K562 (cell line): ENCODE measurements around the gene IQCN. TPM values are rescaled to one million over a fixed set of nuclear protein-coding genes. Genes with fewer than 3 reads are reported as not detected.
A peak's percentile ranks its signal among the peaks of the same experiment; 100 is the strongest.

Experiments
- BCOR ChIP-seq: fragments of 450-650 bp; IDR thresholded peaks from 2 replicates; pipeline ENCODE4 v1.6.1; 2016
- EP300 ChIP-seq: IDR thresholded peaks from 2 replicates; pipeline ENCODE4 v1.6.1; 2012; ENCODE audit warnings: low read length, improper control_type of control experiment
- ERF ChIP-seq: fragments of 450-650 bp; formaldehyde crosslinking; IDR thresholded peaks from 2 replicates; pipeline ENCODE4 v1.4.0; 2020; ENCODE audit warnings: mild to moderate bottlenecking, mixed read lengths
- ETS2 ChIP-seq: IDR thresholded peaks from 2 replicates; pipeline ENCODE4 v1.6.1; 2016; ENCODE audit warnings: borderline replicate concordance, missing genetic modification characterization, mild to moderate bottlenecking, moderate library complexity, missing compliant biosample characterization; ENCODE audit not compliant: poor library complexity, severe bottlenecking
- L3MBTL2 ChIP-seq: fragments of 450-650 bp; IDR thresholded peaks from 2 replicates; pipeline ENCODE4 v1.6.1; 2016; ENCODE audit warnings: mild to moderate bottlenecking, moderate library complexity
- MAZ ChIP-seq, 2 experiments: fragments of 450-650 bp in 1 of 2; sonication (generic) in 1 of 2; formaldehyde crosslinking; IDR thresholded peaks in 1 of 2; conservative IDR thresholded peaks in 1 of 2; 2 replicates each; pipeline versions ENCODE4 v1.4.0 to v1.5.0; 2020; ENCODE audit warnings: mild to moderate bottlenecking in 1 of 2, missing genetic modification reagents in 1 of 2
- MNT ChIP-seq, 2 experiments: fragments of 450-650 bp; conservative IDR thresholded peaks; 2 replicates each; pipeline ENCODE4 v1.6.1; 2017; ENCODE audit warnings: mild to moderate bottlenecking in 2 of 2, moderate library complexity in 2 of 2
- NR2C1 ChIP-seq, 2 experiments: fragments of 450-650 bp; IDR thresholded peaks; 2 replicates each; pipeline ENCODE4 v1.6.1; 2017; ENCODE audit warnings: mild to moderate bottlenecking in 2 of 2, antibody characterized with exemption in 1 of 2, inconsistent platforms in 1 of 2, missing compliant biosample characterization in 1 of 2, missing genetic modification characterization in 1 of 2
- RREB1 ChIP-seq: fragments of 250-450 bp; sonication (Bioruptor Pico); IDR thresholded peaks from 2 replicates; pipeline ENCODE4 v1.4.0; 2020
- SMARCE1 ChIP-seq: fragments of 450-650 bp; IDR thresholded peaks from 2 replicates; pipeline ENCODE4 v1.7.1; 2016; ENCODE audit warnings: mild to moderate bottlenecking
- ZBTB34 ChIP-seq: fragments of 250-450 bp; sonication (Bioruptor Pico); IDR thresholded peaks from 2 replicates; pipeline ENCODE4 v1.8.0; 2021; ENCODE audit warnings: mild to moderate bottlenecking, moderate library complexity
- ZMIZ1 ChIP-seq, 2 experiments: fragments of 150-350 bp in 1 of 2; IDR thresholded peaks; 2 replicates each; pipeline ENCODE4 v1.6.1; 2012 to 2016; ENCODE audit warnings: low read depth in 2 of 2, low read length in 2 of 2, mild to moderate bottlenecking in 1 of 2, moderate library complexity in 1 of 2
- ZNF764 ChIP-seq: fragments of 250-450 bp; sonication (Bioruptor Pico); IDR thresholded peaks from 2 replicates; pipeline ENCODE4 v1.4.0; 2020; ENCODE audit warnings: low read depth, mild to moderate bottlenecking, moderate library complexity
- polyA plus RNA-seq, 8 experiments: library from polyadenylated mRNA; depleted of rRNA in 4 of 8; stranded (reverse) in 5 of 8; unstranded in 3 of 8; fragments of >200 nt; fragmentation: Nextera tagmentation in 2 of 8; fragmentation: Illumina TruSeq in 1 of 8; extraction: Ambion mirVana in 2 of 8; extraction: Trizol in 1 of 8; gene quantifications; 2 replicates each; pipeline versions ENCODE4 v1.2.1 to v1.2.3, GENCODE V29; 2011 to 2014; ENCODE audit warnings: inconsistent platforms in 1 of 8, missing spikeins in 1 of 8
- total RNA-seq, 7 experiments: library from RNA; depleted of rRNA in 6 of 7; stranded (reverse); fragments of >200 nt in 6 of 7; fragmentation: Illumina TruSeq in 2 of 7; extraction: Trizol in 2 of 7; gene quantifications; 2 replicates each; pipeline versions ENCODE4 v1.2.1 to v1.2.3, GENCODE V29; 2011 to 2021; ENCODE audit warnings: low replicate concordance in 1 of 7

Gene IQCN
- total and polyA plus RNA-seq, 9 of the 15 experiments (the other 6 are each of a cell fraction or from before 2014, with no cell fraction given) = 0.01 to 0.07 (median 0.04) TPM; not detected in 3

- TF ChIP-seq L3MBTL2 (peak; percentile 73), ZBTB34 (no peak), ERF (CRISPR knock-in tag) (0 out of 2 replicates have a peak, but pooled peaks have one; percentile 42), EP300 (0 out of 2 replicates have a peak, but pooled peaks have one; percentile 46), NR2C1 (IDR thresholded peaks at IDR 0.05) (no peak), NR2C1 (tag; IDR thresholded peaks at IDR 0.05) (0 out of 2 replicates have a peak, but pooled peaks have one; percentile 26), ETS2 (tag) (no peak), SMARCE1 (peak; percentile 64), ZMIZ1 (IDR thresholded peaks at IDR 0.05; ENCODE audit: low read depth in 2 of 2, low read length in 2 of 2) (0 out of 4 replicates have a peak, but pooled peaks of 1 of the 2 experiments have one; percentile 47), MNT (conservative IDR thresholded peaks at IDR 0.05) (peak in 1 of 2 experiments; percentile 79; a peak in 2 of 4 replicates), ZNF764 (CRISPR knock-in tag) (no peak), RREB1 (CRISPR knock-in tag) (0 out of 2 replicates have a peak, but pooled peaks have one; percentile 16), MAZ (CRISPR knock-in tag; conservative IDR thresholded peaks at IDR 0.05 in 1 of 2, IDR thresholded peaks at IDR 0.05 in 1 of 2) (0 out of 4 replicates have a peak, but pooled peaks of 1 of the 2 experiments have one; percentile 84), BCOR (no peak)
These were observed 43.9 kb upstream of the IQCN start (continued) for GRCh38 chr19:18317961-18318800.
